HG03045 (cell line): Measurements from ENCODE around the gene GLIPR1L2.

ENCODE experiments used
- ATAC-seq: cut with Tn5 transposase; IDR thresholded peaks from one replicate; pipeline ENCODE4 v1.9.1; 2021; ENCODE audit warnings: mild to moderate bottlenecking, moderate library complexity; ENCODE audit not compliant: unreplicated experiment

Gene GLIPR1L2

GRCh38 chr12:75474116-75474515 lies 83.2 kb downstream of the GLIPR1L2 start:
- ATAC-seq = no peak

- no peak for ATAC-seq
Observed at GRCh38 chr12:75476071-75476470, 85.2 kb downstream of the GLIPR1L2 start.

- ATAC-seq = no peak
Observed at GRCh38 chr12:75477137-75477536, 86.2 kb downstream of the GLIPR1L2 start.

GRCh38 chr12:75478116-75478794 lies 87.4 kb downstream of the GLIPR1L2 start:
- ATAC-seq = peak; percentile 31

GRCh38 chr12:75479963-75480461 lies 89.1 kb downstream of the GLIPR1L2 start:
- peak; percentile 30 for ATAC-seq

GRCh38 chr12:75480469-75480949 lies 89.6 kb downstream of the GLIPR1L2 start, which contains the start of gene GLIPR1:
Gene GLIPR1 (plus strand): TSS chr12:75480755. CDS start chr12:75480881, 126 bp downstream.
- peak; percentile 92 for ATAC-seq

- peak; percentile 15 for ATAC-seq
Observed at GRCh38 chr12:75481013-75481705, 90.3 kb downstream of the GLIPR1L2 start.

- no peak for ATAC-seq
Observed at GRCh38 chr12:75481774-75482173, 90.9 kb downstream of the GLIPR1L2 start.
